SH-SY5Y (cell line): Measurements from ENCODE around the gene NPRL2.

Experiments used
- GATA2 ChIP-seq: IDR thresholded peaks from 2 replicates; pipeline ENCODE4 v1.6.1; 2011; ENCODE audit warnings: mild to moderate bottlenecking, low read depth, low read length
- GATA3 ChIP-seq: IDR thresholded peaks from 2 replicates; pipeline ENCODE4 v1.6.1; 2011; ENCODE audit warnings: low read depth, mild to moderate bottlenecking, low read length, moderate library complexity

DNA sequence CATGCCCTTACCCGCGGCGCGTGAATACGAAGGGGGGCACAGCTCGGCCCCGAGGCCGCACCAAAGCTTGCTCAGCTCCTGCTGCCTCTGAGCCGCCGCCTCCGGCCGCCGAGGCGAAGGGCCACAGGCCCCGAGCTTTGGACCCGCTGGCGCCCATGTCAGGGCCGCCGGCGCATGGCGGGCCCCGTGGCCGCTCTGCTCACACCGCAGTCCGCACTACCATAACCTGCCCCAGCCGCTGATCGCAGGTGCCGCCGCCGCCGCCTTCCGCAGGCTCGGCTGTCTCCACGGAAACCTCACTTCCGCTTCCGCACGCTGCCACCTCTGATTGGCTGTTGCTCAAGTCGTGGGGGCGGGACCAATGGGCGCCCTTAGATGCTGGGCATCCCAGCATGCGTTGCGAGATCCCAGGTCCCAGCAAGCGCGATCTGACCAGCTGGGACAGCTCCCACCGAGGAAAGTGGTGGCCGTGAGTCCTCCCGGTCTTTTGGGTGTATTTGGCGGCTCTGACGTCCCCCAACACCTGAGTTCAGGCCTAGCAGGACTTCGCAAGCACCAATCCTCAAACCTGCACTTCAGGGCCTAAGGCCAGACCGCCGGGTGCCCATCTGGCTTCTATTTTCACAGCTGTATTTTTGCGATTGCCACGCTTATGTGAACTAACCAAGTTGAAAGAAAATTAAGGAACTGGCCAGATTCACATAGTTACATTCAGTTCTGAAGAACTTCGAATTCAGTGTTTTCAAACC is 22.5 kb downstream of the NPRL2 start, which contains the start of gene TUSC2:
- TF ChIP-seq GATA2 (no peak), GATA3 (no peak)
